Activated naive CD4-positive, alpha-beta T cell treated with anti-CD3 and anti-CD28 coated beads, Interleukin-2, amount 50 U/mL, for 72 hours (primary cell): ENCODE measurements around the gene GEN1. TPM values are rescaled to one million over a fixed set of nuclear protein-coding genes. Genes with fewer than 3 reads are reported as not detected.

Source experiments
- ATAC-seq, 2 donors: fragments of 150-1000 bp; cut with Tn5 transposase; 2 replicates each; pipeline ENCODE4 v1.10.0; 2021; ENCODE audit warnings: mild to moderate bottlenecking in 2 of 2, moderate library complexity in 2 of 2
- DNase-seq, 2 donors: peaks; one replicate each; pipeline ENCODE4 v3.0.0; 2021 to 2022; ENCODE audit warnings: low spot score in 2 of 2
- H3K27ac Mint-ChIP-seq, 2 donors: one replicate each; pipeline ENCODE4 v1.8.0; 2022; ENCODE audit warnings: mild to moderate bottlenecking in 2 of 2, mixed read lengths in 2 of 2
- H3K36me3 Mint-ChIP-seq, 2 donors: one replicate each; pipeline ENCODE4 v1.8.0; 2022; ENCODE audit warnings: mixed read lengths in 2 of 2
- H3K9me3 Mint-ChIP-seq, 2 donors: one replicate each; pipeline ENCODE4 v1.8.0; 2022; ENCODE audit warnings: mixed read lengths in 2 of 2
- total RNA-seq, 2 donors: library from RNA; stranded (reverse); gene quantifications; one replicate each; pipeline ENCODE4 v1.2.3, GENCODE V29; 2022

GEN1 gene
- total RNA-seq, 2 donors from 2014 or later: 17.9 to 31.5 TPM

GRCh38 chr2:17781482-17781881, 27.5 kb downstream of the GEN1 start:
- ATAC-seq: no peak
- H3K9me3 Mint-ChIP-seq: peaks cover 0 to 3% of the 10 kb centered on the region in 2 donors

GRCh38 chr2:17786727-17787126, 32.8 kb downstream of the GEN1 start:
- Mint-ChIP-seq H3K9me3 (peaks cover 0 to 3% of the 10 kb centered on the region in 2 donors), H3K27ac (no peak overlapping the region), H3K36me3 (peaks cover under 1 to 8% of the 10 kb centered on the region in 2 donors)
- ATAC-seq: no peak
- no peak for DNase-seq

More at GRCh38 chr2:17781482-17781881, 27.5 kb downstream of the GEN1 start:
- Mint-ChIP-seq H3K27ac (no peak overlapping the region), H3K36me3 (peaks cover 11 to 30% of the 10 kb centered on the region in 2 donors)
- no peak for DNase-seq

DNA sequence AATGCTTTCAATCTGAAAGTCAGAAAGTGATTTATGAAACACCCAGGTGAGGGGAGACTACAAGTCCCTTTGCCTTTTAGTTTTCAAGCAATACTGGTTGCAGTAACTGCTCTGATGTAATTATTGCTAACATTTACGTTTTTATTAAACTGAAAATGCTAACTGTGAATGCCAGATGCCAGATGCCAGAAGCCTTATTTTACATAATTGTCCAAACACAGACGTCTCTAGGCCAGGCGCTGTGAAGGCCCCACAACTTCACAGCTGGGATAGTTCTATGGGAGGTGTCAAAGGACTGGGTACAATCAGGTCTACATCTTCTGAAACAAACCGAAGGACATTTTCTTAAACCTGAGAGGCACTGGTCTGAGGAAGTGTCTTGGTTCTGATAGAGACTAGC, 34.8 kb downstream of the GEN1 start:
- DNase-seq: no peak
- no peaks in the 10 kb centered on the region for H3K9me3 Mint-ChIP-seq
- no peak overlapping the region for H3K27ac Mint-ChIP-seq
- ATAC-seq: no peak
- no peaks in the 10 kb centered on the region for H3K36me3 Mint-ChIP-seq

- Mint-ChIP-seq H3K27ac (no peak overlapping the region), H3K9me3 (no peaks in the 10 kb centered on the region), H3K36me3 (no peaks in the 10 kb centered on the region)
- DNase-seq: no peak
- ATAC-seq: peak; percentile 50 to 78
Observed at GRCh38 chr2:17790536-17790935, 36.6 kb downstream of the GEN1 start.

GRCh38 chr2:17791121-17791816, 37.3 kb downstream of the GEN1 start:
- DNase-seq: no peak
- H3K9me3 Mint-ChIP-seq: no peaks in the 10 kb centered on the region
- H3K27ac Mint-ChIP-seq: no peak overlapping the region
- no peaks in the 10 kb centered on the region for H3K36me3 Mint-ChIP-seq
- no peak for ATAC-seq

GRCh38 chr2:17791817-17792130, 37.8 kb downstream of the GEN1 start:
- no peak overlapping the region for H3K27ac Mint-ChIP-seq
- no peaks in the 10 kb centered on the region for H3K9me3 Mint-ChIP-seq
- H3K36me3 Mint-ChIP-seq: no peaks in the 10 kb centered on the region
- no peak for DNase-seq
- no peak for ATAC-seq

DNA sequence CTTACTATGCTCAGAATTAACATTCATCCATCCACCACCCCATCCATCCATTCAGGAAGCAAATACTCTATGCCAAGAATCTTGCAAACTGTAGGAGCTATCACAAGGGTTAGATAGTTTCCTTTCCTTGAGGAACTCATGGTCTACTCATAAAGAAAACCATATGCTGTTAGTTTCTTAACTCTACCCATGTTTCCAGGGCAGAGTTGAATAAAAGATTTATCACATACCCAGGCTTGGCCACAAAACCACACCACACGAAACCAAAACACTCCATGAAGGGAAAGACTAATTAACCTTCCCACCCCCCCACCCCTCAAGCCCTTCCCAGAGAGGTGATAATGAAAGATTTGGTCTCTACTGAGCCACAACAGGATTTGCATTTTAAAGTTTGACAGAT, 38.6 kb downstream of the GEN1 start:
- DNase-seq (peak in 1 of 2 donors; percentile 13), ATAC-seq (peak; percentile 31 to 66)
- no peak overlapping the region for H3K27ac Mint-ChIP-seq
- no peaks in the 10 kb centered on the region for H3K9me3 Mint-ChIP-seq
- no peaks in the 10 kb centered on the region for H3K36me3 Mint-ChIP-seq

- H3K9me3 Mint-ChIP-seq: no peaks in the 10 kb centered on the region
- ATAC-seq: peak in 1 of 2 donors; percentile 29
- DNase-seq: no peak
- no peaks in the 10 kb centered on the region for H3K36me3 Mint-ChIP-seq
- H3K27ac Mint-ChIP-seq: no peak overlapping the region
Observed at GRCh38 chr2:17793296-17793695, 39.4 kb downstream of the GEN1 start.

GRCh38 chr2:17793803-17794354, 39.9 kb downstream of the GEN1 start:
- peak in 1 of 2 donors; percentile 32 for ATAC-seq

GRCh38 chr2:17795309-17795708, 41.4 kb downstream of the GEN1 start:
- no peak for ATAC-seq
- no peak for DNase-seq
- Mint-ChIP-seq H3K9me3 (no peaks in the 10 kb centered on the region), H3K27ac (no peak overlapping the region), H3K36me3 (no peaks in the 10 kb centered on the region)

More at GRCh38 chr2:17793803-17794354, 39.9 kb downstream of the GEN1 start:
- DNase-seq: peak in 1 of 2 donors; percentile 10
- no peaks in the 10 kb centered on the region for H3K9me3 Mint-ChIP-seq
- H3K27ac Mint-ChIP-seq: no peak overlapping the region
- H3K36me3 Mint-ChIP-seq: no peaks in the 10 kb centered on the region

- DNase-seq (no peak), ATAC-seq (no peak)
- H3K27ac Mint-ChIP-seq: no peak overlapping the region
- H3K9me3 Mint-ChIP-seq: no peaks in the 10 kb centered on the region
- H3K36me3 Mint-ChIP-seq: no peaks in the 10 kb centered on the region
Observed at GRCh38 chr2:17798338-17798737, 44.4 kb downstream of the GEN1 start.

- H3K36me3 Mint-ChIP-seq: no peaks in the 10 kb centered on the region
- H3K9me3 Mint-ChIP-seq: no peaks in the 10 kb centered on the region
- no peak for DNase-seq
- peak overlapping the region in 1 of 2 donors; percentile 33 for H3K27ac Mint-ChIP-seq
- ATAC-seq: no peak
Observed at GRCh38 chr2:17799301-17800120, 45.6 kb downstream of the GEN1 start.

- H3K36me3 Mint-ChIP-seq: no peaks in the 10 kb centered on the region
- ATAC-seq: no peak
Observed at GRCh38 chr2:17800219-17800618, 46.3 kb downstream of the GEN1 start.

DNA sequence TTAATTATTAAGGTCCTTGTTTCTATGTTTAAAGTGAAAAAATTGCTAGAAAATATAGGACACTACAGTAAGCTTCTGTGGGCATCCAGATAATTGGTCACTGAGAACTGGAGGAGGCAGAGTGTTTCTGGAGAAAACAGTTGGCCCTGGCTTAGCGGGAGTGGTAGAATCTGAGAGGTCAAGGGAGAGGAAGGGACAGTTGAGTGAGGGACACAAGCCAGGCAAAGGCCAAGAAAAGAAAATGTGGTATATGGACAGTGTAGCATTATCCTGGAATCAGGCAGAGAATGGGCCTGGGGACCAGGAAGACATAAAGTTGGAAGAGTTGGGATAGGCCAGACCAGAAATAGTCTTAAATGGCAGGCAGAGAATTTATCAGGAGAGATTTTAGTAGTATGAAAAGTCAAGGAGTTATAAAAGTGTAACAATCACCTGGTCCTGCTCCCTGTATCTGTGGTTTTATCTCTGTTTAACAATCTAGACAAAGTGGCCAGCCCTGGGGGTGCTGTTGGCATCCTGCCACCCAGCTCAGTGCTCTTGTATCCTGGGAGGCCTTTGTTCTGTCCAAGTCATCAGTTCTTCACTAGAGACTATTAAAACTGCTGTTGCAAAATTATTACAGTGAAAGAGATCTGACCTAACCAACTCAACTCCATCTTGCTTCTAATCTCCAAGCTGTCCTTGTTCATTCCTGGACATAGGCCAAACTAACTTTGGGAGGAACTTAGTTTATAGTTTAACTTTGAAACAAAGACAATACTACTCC, 46.9 kb downstream of the GEN1 start:
- no peak for ATAC-seq

More at GRCh38 chr2:17800219-17800618, 46.3 kb downstream of the GEN1 start:
- H3K9me3 Mint-ChIP-seq: no peaks in the 10 kb centered on the region
- no peak for DNase-seq
- no peak overlapping the region for H3K27ac Mint-ChIP-seq

DNA sequence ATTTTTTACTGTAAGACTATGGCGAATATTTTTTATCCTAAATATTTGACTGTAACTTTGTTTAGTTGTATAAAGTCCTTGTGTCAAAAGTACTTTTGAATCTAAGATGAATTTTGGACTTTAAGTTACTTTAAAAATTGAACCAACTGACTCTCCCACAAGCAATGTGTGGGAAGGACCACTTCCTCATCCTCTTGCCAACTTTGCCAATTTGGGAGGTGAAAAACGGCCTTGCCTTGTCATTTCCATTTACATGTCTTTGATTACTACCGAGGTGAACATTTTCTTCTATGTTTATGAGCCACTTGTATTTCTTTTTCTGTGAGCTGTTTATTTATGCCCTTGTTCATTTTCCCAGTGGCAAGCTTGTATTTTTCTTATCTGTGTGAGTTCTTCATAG, 49.6 kb downstream of the GEN1 start:
- DNase-seq: no peak
- no peak for ATAC-seq
- Mint-ChIP-seq H3K9me3 (no peaks in the 10 kb centered on the region), H3K36me3 (no peaks in the 10 kb centered on the region), H3K27ac (no peak overlapping the region)

More for the DNA sequence above, 46.9 kb downstream of the GEN1 start:
- no peak for DNase-seq
- Mint-ChIP-seq H3K27ac (no peak overlapping the region), H3K36me3 (no peaks in the 10 kb centered on the region), H3K9me3 (no peaks in the 10 kb centered on the region)

- H3K9me3 Mint-ChIP-seq: no peaks in the 10 kb centered on the region
- DNase-seq (no peak), ATAC-seq (no peak)
- no peak overlapping the region for H3K27ac Mint-ChIP-seq
- H3K36me3 Mint-ChIP-seq: no peaks in the 10 kb centered on the region
Observed at GRCh38 chr2:17804358-17804757, 50.4 kb downstream of the GEN1 start.

GRCh38 chr2:17805166-17805565, 51.2 kb downstream of the GEN1 start:
- no peaks in the 10 kb centered on the region for H3K9me3 Mint-ChIP-seq
- no peaks in the 10 kb centered on the region for H3K36me3 Mint-ChIP-seq
- ATAC-seq: no peak
- H3K27ac Mint-ChIP-seq: no peak overlapping the region
- no peak for DNase-seq
